ENCODE data around the gene SVBP. TPM values are rescaled to one million over a fixed set of nuclear protein-coding genes. Genes with fewer than 3 reads are reported as not detected.
"Not testable (repeated sequence)": the region's sequence is repeated elsewhere in the genome, so short reads cannot be mapped to it uniquely, and the experiment has no call there.

Gene SVBP
- total RNA-seq (2022) (10.1 and 10.8 TPM in 2 replicates), Bru-seq, nascent RNA (percentile 52 among the genes with signal in this experiment), BruChase-seq, experiment 1, labeled RNA remaining after a 6-hour chase (percentile 47 among the genes with signal in this experiment), BruChase-seq, experiment 2, labeled RNA remaining after a 2-hour chase (percentile 41 among the genes with signal in this experiment)
- long read RNA-seq, transcript SVBP-201 (3 exons, 658 nt), result major isoform, 6 of 9 reads
- long read RNA-seq, partial matches to known transcripts, result 2 of 9 reads
- long read RNA-seq, other reads (novel, unspliced or antisense), result 1 of 9 reads

GRCh38 chr1:42816585-42817439 is at the start of gene SVBP, which contains the start of gene ERMAP:
SVBP (minus strand) TSS chr1:42817397; CDS start chr1:42816544, 853 bp downstream.
ERMAP (plus strand) TSS chr1:42817122; CDS start chr1:42830449, 13,327 bp downstream.
- no TSS peak for BruUV-seq (replicated peaks)

GRCh38 chr1:42866549-42866948 is 49.4 kb upstream of the SVBP start:
- no TSS peak for BruUV-seq (replicated peaks)
- CTCF ChIA-PET, result no interaction called here

More at GRCh38 chr1:42816585-42817439, at the start of gene SVBP, which contains the start of gene ERMAP:
- Mint-ChIP-seq H3K36me3 (ENCODE audit: insufficient read depth, unreplicated experiment) (peaks cover 14% of the 10 kb centered on the region), H3K4me1 (ENCODE audit: low read depth, unreplicated experiment) (peaks cover 11% of the 10 kb centered on the region), H3K27me3 (ENCODE audit: unreplicated experiment) (no peaks in the 10 kb centered on the region), H3K4me3 (ENCODE audit: low read depth, unreplicated experiment) (peak within 1 kb of the TSS; percentile 84), H3K27ac (ENCODE audit: unreplicated experiment) (peak within 1 kb of the TSS; percentile 14), H3K9me3 (ENCODE audit: low read depth, unreplicated experiment) (no peaks in the 10 kb centered on the region)
- peak; percentile 94 for DNase-seq
- intact Hi-C loops (cut with micrococcal nuclease; ENCODE audit: unreplicated experiment), result no loop called here
- CTCF ChIA-PET, result interaction anchor here (1.0 to 1.6 kb wide), 5 partner anchors 9 to 257 kb away, joined by 3 to 7 read pairs (median 3); partner anchors contain the start of genes C1orf50, P3H1 and ZNF691
- TF ChIP-seq CTCF (IDR thresholded peaks at IDR 0.05; ENCODE audit: unreplicated experiment), result no peak

GRCh38 chr1:42861014-42861399 is 43.8 kb upstream of the SVBP start:
- Mint-ChIP-seq H3K27ac (ENCODE audit: unreplicated experiment) (no peak overlapping the region), H3K4me3 (ENCODE audit: low read depth, unreplicated experiment) (no peak overlapping the region), H3K4me1 (ENCODE audit: low read depth, unreplicated experiment) (no peaks in the 10 kb centered on the region), H3K27me3 (ENCODE audit: unreplicated experiment) (peaks cover 72% of the 10 kb centered on the region), H3K36me3 (ENCODE audit: insufficient read depth, unreplicated experiment) (no peaks in the 10 kb centered on the region), H3K9me3 (ENCODE audit: low read depth, unreplicated experiment) (peaks cover 14% of the 10 kb centered on the region)
- CTCF ChIA-PET, result no interaction called here
- DNase-seq, result no peak
- TF ChIP-seq CTCF (IDR thresholded peaks at IDR 0.05; ENCODE audit: unreplicated experiment), result no peak
- no TSS peak for BruUV-seq (replicated peaks)
- intact Hi-C loops (cut with micrococcal nuclease; ENCODE audit: unreplicated experiment), result no loop called here

More at GRCh38 chr1:42866549-42866948, 49.4 kb upstream of the SVBP start:
- no peak overlapping the region for H3K4me3 Mint-ChIP-seq (ENCODE audit: low read depth, unreplicated experiment)
- no peaks in the 10 kb centered on the region for H3K36me3 Mint-ChIP-seq (ENCODE audit: insufficient read depth, unreplicated experiment)
- no peak for DNase-seq
- H3K9me3 Mint-ChIP-seq (ENCODE audit: low read depth, unreplicated experiment), result no peaks in the 10 kb centered on the region
- H3K27ac Mint-ChIP-seq (ENCODE audit: unreplicated experiment), result no peak overlapping the region
- H3K4me1 Mint-ChIP-seq (ENCODE audit: low read depth, unreplicated experiment), result no peaks in the 10 kb centered on the region
- intact Hi-C loops (cut with micrococcal nuclease; ENCODE audit: unreplicated experiment), result no loop called here
- TF ChIP-seq CTCF (IDR thresholded peaks at IDR 0.05; ENCODE audit: unreplicated experiment), result no peak
- H3K27me3 Mint-ChIP-seq (ENCODE audit: unreplicated experiment), result peaks cover 99% of the 10 kb centered on the region

- no peak for DNase-seq
- no peak overlapping the region for H3K4me3 Mint-ChIP-seq (ENCODE audit: low read depth, unreplicated experiment)
- CTCF ChIA-PET, result no interaction called here
- peaks cover 4% of the 10 kb centered on the region for H3K36me3 Mint-ChIP-seq (ENCODE audit: insufficient read depth, unreplicated experiment)
- no peak overlapping the region for H3K27ac Mint-ChIP-seq (ENCODE audit: unreplicated experiment)
- peaks cover 17% of the 10 kb centered on the region for H3K9me3 Mint-ChIP-seq (ENCODE audit: low read depth, unreplicated experiment)
- peaks cover 66% of the 10 kb centered on the region for H3K27me3 Mint-ChIP-seq (ENCODE audit: unreplicated experiment)
- BruUV-seq (replicated peaks), result no TSS peak
- no peak for TF ChIP-seq CTCF (IDR thresholded peaks at IDR 0.05; ENCODE audit: unreplicated experiment)
- intact Hi-C loops (cut with micrococcal nuclease; ENCODE audit: unreplicated experiment), result no loop called here
- H3K4me1 Mint-ChIP-seq (ENCODE audit: low read depth, unreplicated experiment), result no peaks in the 10 kb centered on the region
Measured at GRCh38 chr1:42860339-42861013, 43.3 kb upstream of the SVBP start.

- DNase-seq, CTCF ChIA-PET: not testable (repeated sequence)
Measured at GRCh38 chr1:42859366-42859765, 42.2 kb upstream of the SVBP start.

GRCh38 chr1:42856554-42856953 is 39.4 kb upstream of the SVBP start:
- H3K36me3 Mint-ChIP-seq (ENCODE audit: insufficient read depth, unreplicated experiment); CTCF ChIA-PET; H3K27ac Mint-ChIP-seq (ENCODE audit: unreplicated experiment); DNase-seq; H3K4me3 Mint-ChIP-seq (ENCODE audit: low read depth, unreplicated experiment); intact Hi-C loops (cut with micrococcal nuclease; ENCODE audit: unreplicated experiment); H3K4me1 Mint-ChIP-seq (ENCODE audit: low read depth, unreplicated experiment); BruUV-seq (replicated peaks): not testable (repeated sequence)
- H3K27me3 Mint-ChIP-seq (ENCODE audit: unreplicated experiment), result peaks cover 28% of the 10 kb centered on the region
- H3K9me3 Mint-ChIP-seq (ENCODE audit: low read depth, unreplicated experiment), result peaks cover 17% of the 10 kb centered on the region

More at GRCh38 chr1:42859366-42859765, 42.2 kb upstream of the SVBP start:
- BruUV-seq (replicated peaks); H3K4me1 Mint-ChIP-seq (ENCODE audit: low read depth, unreplicated experiment); H3K36me3 Mint-ChIP-seq (ENCODE audit: insufficient read depth, unreplicated experiment); intact Hi-C loops (cut with micrococcal nuclease; ENCODE audit: unreplicated experiment); H3K4me3 Mint-ChIP-seq (ENCODE audit: low read depth, unreplicated experiment); H3K27ac Mint-ChIP-seq (ENCODE audit: unreplicated experiment): not testable (repeated sequence)
- Mint-ChIP-seq H3K9me3 (ENCODE audit: low read depth, unreplicated experiment) (peaks cover 17% of the 10 kb centered on the region), H3K27me3 (ENCODE audit: unreplicated experiment) (peaks cover 55% of the 10 kb centered on the region)
